Lower leg skin (tissue), 4 donors: ENCODE results near the gene KAZN. TPM values are rescaled to one million over a fixed set of nuclear protein-coding genes. Genes with fewer than 3 reads are reported as not detected.

ENCODE experiments used
- DNase-seq, 2 donors: peaks; one replicate each; pipeline ENCODE4 v3.0.0-alpha.2; 2019; ENCODE audit warnings: low spot score in 2 of 2
- H3K4me3 ChIP-seq: fragments of 200-600 bp; sonication (generic); 2 replicates; pipeline ENCODE4 v1.5.1; 2017; ENCODE audit warnings: mild to moderate bottlenecking, low read depth; ENCODE audit not compliant: poor library complexity, severe bottlenecking
- POLR2A ChIP-seq, 2 donors: fragments of 450-650 bp; IDR thresholded peaks; one replicate each; pipeline ENCODE4 v1.6.1; 2016 to 2017; ENCODE audit warnings: antibody characterized with exemption in 2 of 2, mild to moderate bottlenecking in 1 of 2, moderate library complexity in 1 of 2
- whole genome bisulfite sequencing, 2 donors: methylation state at CpG; one replicate each; pipeline ENCODE4 v1.1.5; 2018; 5-methylcytosine and 5-hydroxymethylcytosine counted together
- intact Hi-C: fragments of 100-400 bp; cut with DNase I; formaldehyde crosslinking; loops from one replicate; pipeline ENCODE4 v1.15.0; 2023; ENCODE audit warnings: low total_unique reads
- total RNA-seq, 4 donors: library from RNA; depleted of rRNA; stranded (reverse); fragments of >200 nt; gene quantifications; one replicate each; pipeline ENCODE4 v1.1.0, GENCODE V29; 2016
- TF ChIP-seq, protein P1 (sequence below), 3 donors: fragments of 450-650 bp; IDR thresholded peaks; one replicate each; pipeline ENCODE4 v1.5.1; 2016; ENCODE audit warnings: antibody characterized with exemption in 3 of 3, mild to moderate bottlenecking in 3 of 3, moderate library complexity in 2 of 3

Gene KAZN
- total RNA-seq, 4 donors from 2014 or later, result 21.4 to 36.0 (median 28.4) TPM

DNA sequence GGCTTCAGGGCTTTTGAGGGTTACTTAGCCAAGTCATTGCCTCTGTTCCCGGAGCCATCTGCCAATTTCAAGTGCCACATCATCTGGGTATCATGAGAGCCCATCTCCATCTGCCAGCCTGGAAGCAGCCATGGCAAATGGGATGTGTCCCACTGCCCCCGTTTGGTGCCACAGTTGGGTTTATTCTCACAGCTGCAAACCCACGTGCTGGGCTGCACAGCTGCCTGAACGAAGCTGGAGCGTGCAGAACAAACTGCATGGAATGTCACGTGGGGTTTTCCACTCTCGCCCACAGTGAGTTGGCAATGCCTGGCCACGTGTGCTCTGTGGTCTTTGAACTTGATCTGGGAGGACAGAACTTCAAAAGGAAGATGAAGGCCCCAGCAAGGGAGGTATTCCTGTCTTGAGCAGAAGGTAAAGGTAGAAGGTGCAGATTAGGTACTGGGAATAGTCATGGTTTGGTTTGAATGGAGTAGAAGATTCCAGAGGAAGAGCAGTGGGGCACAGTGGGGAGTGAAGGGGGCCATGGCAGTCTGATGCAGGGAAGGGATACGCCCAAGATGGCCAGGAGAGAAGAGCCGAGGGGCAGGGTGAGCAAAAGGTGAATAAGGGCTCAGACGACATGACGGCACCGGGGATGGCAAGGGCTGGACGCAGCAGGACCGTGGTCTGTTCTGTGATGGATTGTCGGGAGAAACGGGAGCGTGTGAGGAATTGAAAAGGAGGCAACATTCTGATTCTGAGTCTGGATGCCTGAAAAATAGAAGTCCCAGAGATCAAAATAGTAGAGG is 222.0 kb downstream of the KAZN start:
- intact Hi-C loops, result no loop called here
- WGBS, 2 donors, result 84 to 91% methylated on average over 18 of the region's 18 CpGs
- TF ChIP-seq, protein P1, sequence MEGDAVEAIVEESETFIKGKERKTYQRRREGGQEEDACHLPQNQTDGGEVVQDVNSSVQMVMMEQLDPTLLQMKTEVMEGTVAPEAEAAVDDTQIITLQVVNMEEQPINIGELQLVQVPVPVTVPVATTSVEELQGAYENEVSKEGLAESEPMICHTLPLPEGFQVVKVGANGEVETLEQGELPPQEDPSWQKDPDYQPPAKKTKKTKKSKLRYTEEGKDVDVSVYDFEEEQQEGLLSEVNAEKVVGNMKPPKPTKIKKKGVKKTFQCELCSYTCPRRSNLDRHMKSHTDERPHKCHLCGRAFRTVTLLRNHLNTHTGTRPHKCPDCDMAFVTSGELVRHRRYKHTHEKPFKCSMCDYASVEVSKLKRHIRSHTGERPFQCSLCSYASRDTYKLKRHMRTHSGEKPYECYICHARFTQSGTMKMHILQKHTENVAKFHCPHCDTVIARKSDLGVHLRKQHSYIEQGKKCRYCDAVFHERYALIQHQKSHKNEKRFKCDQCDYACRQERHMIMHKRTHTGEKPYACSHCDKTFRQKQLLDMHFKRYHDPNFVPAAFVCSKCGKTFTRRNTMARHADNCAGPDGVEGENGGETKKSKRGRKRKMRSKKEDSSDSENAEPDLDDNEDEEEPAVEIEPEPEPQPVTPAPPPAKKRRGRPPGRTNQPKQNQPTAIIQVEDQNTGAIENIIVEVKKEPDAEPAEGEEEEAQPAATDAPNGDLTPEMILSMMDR (IDR thresholded peaks at IDR 0.05), result no peak
- TF ChIP-seq POLR2A (IDR thresholded peaks at IDR 0.05), result no peak
- H3K4me3 ChIP-seq, result no peak overlapping the region
- DNase-seq, result no peak

DNA sequence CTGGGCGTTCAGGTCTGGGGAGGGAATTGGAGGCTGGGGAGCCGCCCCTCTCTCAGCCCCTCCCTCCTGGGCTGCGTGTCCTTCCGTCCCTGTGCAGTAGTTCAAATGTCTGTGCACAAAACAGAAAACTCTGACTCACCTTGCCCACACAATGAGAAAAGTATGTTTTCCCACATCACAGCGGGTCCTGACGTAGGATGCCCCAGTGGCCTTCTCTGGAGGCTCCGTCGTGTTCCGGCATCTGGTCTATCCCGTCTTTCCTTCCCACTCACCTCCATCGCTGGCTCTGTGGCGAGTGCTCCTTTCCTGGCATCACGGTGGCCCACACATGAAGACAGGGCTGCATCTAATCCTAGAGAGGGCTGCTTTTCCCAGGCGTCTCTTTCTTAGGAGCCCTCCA is 224.0 kb downstream of the KAZN start:
- WGBS, 2 donors, result 77 to 78% methylated on average over 14 of the region's 14 CpGs
- intact Hi-C loops, result no loop called here
- no peak for TF ChIP-seq POLR2A (IDR thresholded peaks at IDR 0.05)
- TF ChIP-seq, protein P1 (IDR thresholded peaks at IDR 0.05), result no peak
- H3K4me3 ChIP-seq, result no peak overlapping the region
- no peak for DNase-seq

DNA sequence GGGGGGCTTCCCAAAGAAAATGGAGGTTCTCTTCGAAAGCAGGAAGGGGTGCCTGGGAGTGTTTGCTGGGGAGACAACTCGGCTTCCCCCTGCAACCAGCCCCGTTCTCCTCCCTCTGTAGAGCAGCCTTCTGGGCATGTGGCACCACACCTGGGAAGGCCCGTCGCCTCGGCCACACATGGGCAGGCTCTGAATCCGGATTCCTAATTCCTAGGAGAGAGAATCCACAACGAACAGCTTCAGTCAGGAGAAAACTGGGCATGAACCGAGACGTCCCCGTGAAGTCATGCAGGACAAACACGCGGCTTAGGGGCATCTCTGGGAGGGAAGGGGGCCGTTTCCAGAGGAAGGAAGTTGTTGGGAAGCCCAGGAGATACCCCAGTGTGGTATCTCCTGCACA is 224.5 kb downstream of the KAZN start:
- TF ChIP-seq, protein P1 (IDR thresholded peaks at IDR 0.05), result no peak
- no peak for TF ChIP-seq POLR2A (IDR thresholded peaks at IDR 0.05)
- WGBS, 2 donors, result 90 to 93% methylated on average over 14 of the region's 14 CpGs
- H3K4me3 ChIP-seq, result no peak overlapping the region
- no peak for DNase-seq
- intact Hi-C loops, result no loop called here

DNA sequence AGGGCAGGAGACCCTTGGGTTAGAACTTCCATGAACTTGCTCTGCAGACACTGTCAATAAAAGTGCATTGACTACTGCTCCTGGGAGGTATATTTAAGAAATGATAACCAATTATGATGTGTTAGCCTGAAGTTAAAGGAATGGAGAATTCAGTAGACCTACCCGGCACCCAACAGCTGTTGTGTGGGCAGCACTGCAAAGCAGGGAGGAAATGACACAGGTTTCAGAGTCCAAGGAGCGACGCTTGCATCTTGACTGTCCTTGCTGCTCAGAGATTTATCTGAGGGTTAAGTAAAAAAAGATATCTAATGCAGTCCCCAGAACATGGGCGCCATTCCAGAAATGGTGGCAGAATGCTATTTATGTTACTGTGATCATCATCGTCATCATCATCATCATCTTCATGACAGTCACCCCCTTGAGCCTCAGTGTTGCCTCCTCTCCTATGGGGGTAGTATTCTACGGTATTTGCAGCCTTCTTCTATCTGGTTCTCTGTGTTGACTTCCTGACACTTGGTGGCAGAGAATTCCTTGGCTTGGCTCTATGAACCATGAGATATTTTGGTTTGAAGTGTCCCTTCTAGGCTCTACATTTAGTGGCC is 225.9 kb downstream of the KAZN start:
- no peak overlapping the region for H3K4me3 ChIP-seq
- intact Hi-C loops, result no loop called here
- TF ChIP-seq POLR2A (IDR thresholded peaks at IDR 0.05), result no peak
- TF ChIP-seq, protein P1 (IDR thresholded peaks at IDR 0.05), result no peak
- no peak for DNase-seq
- WGBS, 2 donors, result 78 to 84% methylated on average over 6 of the region's 6 CpGs

DNA sequence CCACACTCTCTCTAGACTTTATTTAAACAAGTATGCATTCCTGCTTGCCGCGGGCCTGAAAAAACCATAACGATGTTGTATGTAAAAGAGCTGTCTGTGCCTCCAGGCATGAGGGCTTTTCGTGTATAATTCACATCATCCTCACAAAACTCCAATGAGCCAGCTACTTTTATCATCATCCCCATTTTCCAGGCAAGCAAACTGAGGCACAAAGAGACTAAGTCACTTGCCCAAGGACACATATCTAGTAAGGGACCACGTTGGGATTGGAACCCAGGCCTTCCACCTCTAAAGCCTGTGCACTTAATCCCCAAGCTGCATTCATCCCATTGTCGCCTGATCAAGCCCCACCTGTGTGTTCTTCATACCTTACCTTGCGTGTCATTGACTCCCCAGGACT is 226.9 kb downstream of the KAZN start:
- DNase-seq, result no peak
- H3K4me3 ChIP-seq, result no peak overlapping the region
- TF ChIP-seq, protein P1 (IDR thresholded peaks at IDR 0.05), result no peak
- no peak for TF ChIP-seq POLR2A (IDR thresholded peaks at IDR 0.05)
- WGBS, 2 donors, result 82 to 87% methylated on average over 7 of the region's 7 CpGs
- intact Hi-C loops, result no loop called here
